Hepatocyte (in vitro differentiated cells): ENCODE data around the gene CWC25.

ENCODE experiments used
- EZH2 ChIP-seq: fragments of 200-600 bp; sonication (generic); IDR thresholded peaks from 2 replicates; pipeline ENCODE4 v1.6.1; 2016; ENCODE audit warnings: antibody characterized with exemption, mild to moderate bottlenecking, borderline replicate concordance
- TF ChIP-seq, protein P1 (sequence below): fragments of 200-600 bp; sonication (generic); IDR thresholded peaks from 2 replicates; pipeline ENCODE4 v1.5.1; 2016; ENCODE audit warnings: antibody characterized with exemption, mild to moderate bottlenecking; ENCODE audit not compliant: poor library complexity

DNA sequence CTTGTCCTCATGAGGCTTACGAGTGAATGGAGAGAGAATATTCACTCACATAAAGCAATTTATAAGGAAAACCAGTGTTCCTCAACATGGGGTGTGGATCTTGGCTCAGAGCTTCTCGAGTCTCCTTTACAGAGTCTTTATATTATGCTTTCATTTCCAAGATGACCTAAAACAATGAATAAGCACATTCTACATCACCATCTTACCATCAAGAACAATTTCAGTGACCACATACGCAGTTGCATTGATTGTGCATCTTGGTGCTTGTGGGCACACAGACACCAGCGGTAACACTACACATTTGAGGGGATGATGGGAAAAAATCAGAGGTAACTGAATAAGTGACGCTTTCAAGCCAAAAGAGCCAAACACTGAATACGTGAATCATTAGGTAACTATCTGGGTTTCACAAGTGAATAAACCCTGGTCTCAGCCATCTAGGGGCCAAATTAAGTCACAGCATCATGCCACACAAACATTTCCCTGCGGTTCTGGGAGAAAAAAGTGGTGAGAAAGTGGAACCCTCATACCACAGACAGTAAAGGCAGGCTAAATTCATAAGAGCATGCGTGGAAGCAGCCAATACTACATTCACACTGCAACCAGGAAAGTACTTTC is 9.4 kb downstream of the CWC25 start:
- no peak for TF ChIP-seq EZH2
- TF ChIP-seq, protein P1, sequence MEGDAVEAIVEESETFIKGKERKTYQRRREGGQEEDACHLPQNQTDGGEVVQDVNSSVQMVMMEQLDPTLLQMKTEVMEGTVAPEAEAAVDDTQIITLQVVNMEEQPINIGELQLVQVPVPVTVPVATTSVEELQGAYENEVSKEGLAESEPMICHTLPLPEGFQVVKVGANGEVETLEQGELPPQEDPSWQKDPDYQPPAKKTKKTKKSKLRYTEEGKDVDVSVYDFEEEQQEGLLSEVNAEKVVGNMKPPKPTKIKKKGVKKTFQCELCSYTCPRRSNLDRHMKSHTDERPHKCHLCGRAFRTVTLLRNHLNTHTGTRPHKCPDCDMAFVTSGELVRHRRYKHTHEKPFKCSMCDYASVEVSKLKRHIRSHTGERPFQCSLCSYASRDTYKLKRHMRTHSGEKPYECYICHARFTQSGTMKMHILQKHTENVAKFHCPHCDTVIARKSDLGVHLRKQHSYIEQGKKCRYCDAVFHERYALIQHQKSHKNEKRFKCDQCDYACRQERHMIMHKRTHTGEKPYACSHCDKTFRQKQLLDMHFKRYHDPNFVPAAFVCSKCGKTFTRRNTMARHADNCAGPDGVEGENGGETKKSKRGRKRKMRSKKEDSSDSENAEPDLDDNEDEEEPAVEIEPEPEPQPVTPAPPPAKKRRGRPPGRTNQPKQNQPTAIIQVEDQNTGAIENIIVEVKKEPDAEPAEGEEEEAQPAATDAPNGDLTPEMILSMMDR: no peak
